Adipocyte (in vitro differentiated cells): ENCODE results near the gene TTI1.

ENCODE experiments used
- DNase-seq: peaks from one replicate; pipeline ENCODE4 v3.0.0-alpha.2; 2015; ENCODE audit warnings: low read depth
- H3K27me3 ChIP-seq: replicated peaks from 2 replicates; pipeline ENCODE4 v1.7.0; 2013; ENCODE audit warnings: mild to moderate bottlenecking, low read length, moderate library complexity; ENCODE audit not compliant: control insufficient read depth, insufficient read depth
- H3K36me3 ChIP-seq: 2 replicates; pipeline ENCODE4 v1.7.0; 2013; ENCODE audit warnings: low read length, mild to moderate bottlenecking, moderate library complexity; ENCODE audit not compliant: control insufficient read depth, insufficient read depth, severe bottlenecking
- H3K4me1 ChIP-seq: 2 replicates; pipeline ENCODE4 v1.7.0; 2013; ENCODE audit warnings: mild to moderate bottlenecking, low read length, moderate library complexity; ENCODE audit not compliant: control insufficient read depth, insufficient read depth
- H3K4me3 ChIP-seq: 2 replicates; pipeline ENCODE4 v1.7.0; 2013; ENCODE audit warnings: mild to moderate bottlenecking, low read length, moderate library complexity
- H3K9ac ChIP-seq: 2 replicates; pipeline ENCODE4 v1.7.0; 2013; ENCODE audit warnings: mild to moderate bottlenecking, low read length, moderate library complexity
- H3K9me3 ChIP-seq: 2 replicates; pipeline ENCODE4 v1.7.0; 2013; ENCODE audit warnings: mild to moderate bottlenecking, low read length, moderate library complexity; ENCODE audit not compliant: control insufficient read depth

The TTI1 gene

GRCh38 chr20:38052870-38053269 is 19.6 kb upstream of the TTI1 start:
- Histone ChIP-seq H3K4me1 (peaks cover 38% of the 10 kb centered on the region), H3K27me3 (no peaks in the 10 kb centered on the region), H3K36me3 (peaks cover 53% of the 10 kb centered on the region), H3K9ac (no peak overlapping the region), H3K9me3 (no peaks in the 10 kb centered on the region), H3K4me3 (no peak overlapping the region)
- DNase-seq: no peak

- H3K9ac ChIP-seq: no peak overlapping the region
- H3K36me3 ChIP-seq: peaks cover 41% of the 10 kb centered on the region
- H3K4me3 ChIP-seq: no peak overlapping the region
- H3K27me3 ChIP-seq: no peaks in the 10 kb centered on the region
- peak; percentile 42 for DNase-seq
- peaks cover 47% of the 10 kb centered on the region for H3K4me1 ChIP-seq
- no peaks in the 10 kb centered on the region for H3K9me3 ChIP-seq
These were observed 17.4 kb upstream of the TTI1 start for GRCh38 chr20:38050686-38051085.

- Histone ChIP-seq H3K9me3 (no peaks in the 10 kb centered on the region), H3K4me3 (no peak overlapping the region), H3K4me1 (peaks cover 40% of the 10 kb centered on the region), H3K27me3 (no peaks in the 10 kb centered on the region), H3K36me3 (peaks cover 47% of the 10 kb centered on the region), H3K9ac (no peak overlapping the region)
- DNase-seq: peak; percentile 41
These were observed 16.5 kb upstream of the TTI1 start for GRCh38 chr20:38049800-38050199.

- peaks cover 42% of the 10 kb centered on the region for H3K4me1 ChIP-seq
- no peak overlapping the region for H3K4me3 ChIP-seq
- H3K27me3 ChIP-seq: no peaks in the 10 kb centered on the region
- no peak for DNase-seq
- no peak overlapping the region for H3K9ac ChIP-seq
- H3K36me3 ChIP-seq: peaks cover 53% of the 10 kb centered on the region
- no peaks in the 10 kb centered on the region for H3K9me3 ChIP-seq
These were observed 13.3 kb upstream of the TTI1 start for GRCh38 chr20:38046572-38046971.

- DNase-seq: no peak
- H3K27me3 ChIP-seq: no peaks in the 10 kb centered on the region
- no peaks in the 10 kb centered on the region for H3K9me3 ChIP-seq
- H3K4me1 ChIP-seq: peaks cover 27% of the 10 kb centered on the region
- H3K4me3 ChIP-seq: no peak overlapping the region
- peaks cover 57% of the 10 kb centered on the region for H3K36me3 ChIP-seq
- H3K9ac ChIP-seq: no peak overlapping the region
These were observed 11.4 kb upstream of the TTI1 start for GRCh38 chr20:38044685-38045084.

GRCh38 chr20:38043512-38044300 is 10.4 kb upstream of the TTI1 start:
- Histone ChIP-seq H3K36me3 (peaks cover 51% of the 10 kb centered on the region), H3K9me3 (no peaks in the 10 kb centered on the region), H3K9ac (no peak overlapping the region), H3K4me3 (no peak overlapping the region), H3K4me1 (peaks cover 26% of the 10 kb centered on the region), H3K27me3 (no peaks in the 10 kb centered on the region)
- peak; percentile 81 for DNase-seq

- DNase-seq: no peak
- H3K36me3 ChIP-seq: peaks cover 39% of the 10 kb centered on the region
- no peak overlapping the region for H3K9ac ChIP-seq
- no peak overlapping the region for H3K4me3 ChIP-seq
- H3K27me3 ChIP-seq: no peaks in the 10 kb centered on the region
- H3K4me1 ChIP-seq: peaks cover 9% of the 10 kb centered on the region
- no peaks in the 10 kb centered on the region for H3K9me3 ChIP-seq
These were observed 7.0 kb upstream of the TTI1 start for GRCh38 chr20:38040276-38040675.

- Histone ChIP-seq H3K27me3 (no peaks in the 10 kb centered on the region), H3K9ac (no peak overlapping the region), H3K36me3 (peaks cover 12% of the 10 kb centered on the region), H3K9me3 (no peaks in the 10 kb centered on the region), H3K4me3 (no peak overlapping the region), H3K4me1 (peaks cover 26% of the 10 kb centered on the region)
- DNase-seq: no peak
These were observed 3.1 kb upstream of the TTI1 start for GRCh38 chr20:38036366-38036765.

- H3K4me3 ChIP-seq: peak overlapping the region; percentile 99
- DNase-seq: no peak
- H3K4me1 ChIP-seq: peaks cover 26% of the 10 kb centered on the region
- H3K27me3 ChIP-seq: no peaks in the 10 kb centered on the region
- H3K36me3 ChIP-seq: no peaks in the 10 kb centered on the region
- no peaks in the 10 kb centered on the region for H3K9me3 ChIP-seq
- H3K9ac ChIP-seq: peak overlapping the region; percentile 99
These were observed 1.7 kb upstream of the TTI1 start for GRCh38 chr20:38034961-38035360.

- H3K9me3 ChIP-seq: no peaks in the 10 kb centered on the region
- peak overlapping the region; percentile 99 for H3K9ac ChIP-seq
- peaks cover 26% of the 10 kb centered on the region for H3K4me1 ChIP-seq
- H3K36me3 ChIP-seq: no peaks in the 10 kb centered on the region
- peak; percentile 19 for DNase-seq
- peak overlapping the region; percentile 99 for H3K4me3 ChIP-seq
- no peaks in the 10 kb centered on the region for H3K27me3 ChIP-seq
These were observed 923 bp upstream of the TTI1 start for GRCh38 chr20:38034108-38034649.

GRCh38 chr20:38032585-38033329 is 499 bp downstream of the TTI1 start:
- Histone ChIP-seq H3K4me3 (peak overlapping the region; percentile 99), H3K4me1 (peaks cover 26% of the 10 kb centered on the region), H3K9me3 (no peaks in the 10 kb centered on the region), H3K36me3 (no peaks in the 10 kb centered on the region), H3K9ac (peak overlapping the region; percentile 99), H3K27me3 (no peaks in the 10 kb centered on the region)
- no peak for DNase-seq
